Measurements from ENCODE around the gene DLX1. TPM values are rescaled to one million over a fixed set of nuclear protein-coding genes. Genes with fewer than 3 reads are reported as not detected.
"Not testable (repeated sequence)": the region's sequence is repeated elsewhere in the genome, so short reads cannot be mapped to it uniquely, and the experiment has no call there.

The DLX1 gene
- total RNA-seq, 1 experiment from 2014 or later = 0.77 TPM

DNA sequence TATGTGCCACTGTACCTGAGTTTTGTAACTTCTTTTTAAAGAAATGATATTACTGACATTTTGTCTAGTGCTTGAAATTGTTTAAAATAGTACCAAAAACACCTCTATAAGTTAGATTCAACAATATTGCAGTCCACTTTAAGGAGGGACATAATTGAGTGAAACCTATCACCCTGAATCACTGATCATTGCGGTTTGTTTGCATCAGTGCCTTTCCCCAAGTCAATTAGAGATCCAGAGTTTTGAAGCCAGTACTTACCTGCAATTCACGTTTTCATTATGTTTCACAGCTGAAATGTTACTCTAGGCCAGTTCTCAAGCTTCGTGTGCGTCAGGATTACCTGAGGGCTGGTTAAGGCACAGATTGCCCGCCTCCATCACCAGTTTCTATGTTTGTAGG lies 26.6 kb upstream of the DLX1 start:
- no peak for DNase-seq (ENCODE audit: unreplicated experiment)
- intact Hi-C loops (cut with micrococcal nuclease) = no loop called here
- no peak overlapping the region for H3K4me3 Mint-ChIP-seq (ENCODE audit: unreplicated experiment)
- CTCF ChIA-PET = interaction anchor here (1.3 kb wide), 1 partner anchor 19 kb away, joined by 3 read pairs; no protein-coding TSS in a partner anchor
- no peaks in the 10 kb centered on the region for H3K27me3 Mint-ChIP-seq (ENCODE audit: insufficient read depth, unreplicated experiment)
- H3K36me3 Mint-ChIP-seq (ENCODE audit: insufficient read depth, unreplicated experiment) = no peaks in the 10 kb centered on the region
- BruUV-seq (replicated peaks) = no TSS peak
- TF ChIP-seq, protein P1, sequence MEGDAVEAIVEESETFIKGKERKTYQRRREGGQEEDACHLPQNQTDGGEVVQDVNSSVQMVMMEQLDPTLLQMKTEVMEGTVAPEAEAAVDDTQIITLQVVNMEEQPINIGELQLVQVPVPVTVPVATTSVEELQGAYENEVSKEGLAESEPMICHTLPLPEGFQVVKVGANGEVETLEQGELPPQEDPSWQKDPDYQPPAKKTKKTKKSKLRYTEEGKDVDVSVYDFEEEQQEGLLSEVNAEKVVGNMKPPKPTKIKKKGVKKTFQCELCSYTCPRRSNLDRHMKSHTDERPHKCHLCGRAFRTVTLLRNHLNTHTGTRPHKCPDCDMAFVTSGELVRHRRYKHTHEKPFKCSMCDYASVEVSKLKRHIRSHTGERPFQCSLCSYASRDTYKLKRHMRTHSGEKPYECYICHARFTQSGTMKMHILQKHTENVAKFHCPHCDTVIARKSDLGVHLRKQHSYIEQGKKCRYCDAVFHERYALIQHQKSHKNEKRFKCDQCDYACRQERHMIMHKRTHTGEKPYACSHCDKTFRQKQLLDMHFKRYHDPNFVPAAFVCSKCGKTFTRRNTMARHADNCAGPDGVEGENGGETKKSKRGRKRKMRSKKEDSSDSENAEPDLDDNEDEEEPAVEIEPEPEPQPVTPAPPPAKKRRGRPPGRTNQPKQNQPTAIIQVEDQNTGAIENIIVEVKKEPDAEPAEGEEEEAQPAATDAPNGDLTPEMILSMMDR (IDR thresholded peaks at IDR 0.05; ENCODE audit: unreplicated experiment) = no peak
- H3K4me1 Mint-ChIP-seq (ENCODE audit: insufficient read depth, unreplicated experiment) = no peaks in the 10 kb centered on the region
- H3K9me3 Mint-ChIP-seq (ENCODE audit: unreplicated experiment) = no peaks in the 10 kb centered on the region
- H3K27ac Mint-ChIP-seq (ENCODE audit: low read depth, unreplicated experiment) = no peak overlapping the region
- POLR2A ChIA-PET = interaction anchor here (1.1 kb wide), 1 partner anchor 20 kb away, joined by 3 read pairs; no protein-coding TSS in a partner anchor

DNA sequence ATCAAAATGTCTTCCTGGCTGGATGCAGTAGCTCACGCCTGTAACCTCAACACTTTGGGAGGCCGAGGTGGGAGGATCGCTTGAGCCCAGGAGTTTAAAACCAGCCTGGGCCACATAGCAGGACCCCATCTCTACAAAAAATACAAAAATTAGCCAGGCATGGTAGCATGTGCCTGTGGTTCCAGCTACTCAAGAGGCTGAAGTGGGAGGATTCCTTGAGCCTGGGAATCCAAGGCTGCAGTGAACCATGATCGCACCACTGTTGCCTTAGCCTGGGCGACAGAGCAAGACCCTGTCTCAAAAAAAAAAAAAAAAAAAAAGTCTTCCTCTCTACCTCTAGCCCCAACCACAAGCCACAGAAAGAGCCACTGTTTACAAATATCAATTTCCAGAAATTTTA lies 25.2 kb upstream of the DLX1 start:
- DNase-seq (ENCODE audit: unreplicated experiment); H3K36me3 Mint-ChIP-seq (ENCODE audit: insufficient read depth, unreplicated experiment); H3K4me3 Mint-ChIP-seq (ENCODE audit: unreplicated experiment); H3K27me3 Mint-ChIP-seq (ENCODE audit: insufficient read depth, unreplicated experiment); H3K27ac Mint-ChIP-seq (ENCODE audit: low read depth, unreplicated experiment); BruUV-seq (replicated peaks); H3K4me1 Mint-ChIP-seq (ENCODE audit: insufficient read depth, unreplicated experiment); intact Hi-C loops (cut with micrococcal nuclease); H3K9me3 Mint-ChIP-seq (ENCODE audit: unreplicated experiment): not testable (repeated sequence)
- ChIA-PET CTCF (interaction anchor here (1.3 kb wide), 1 partner anchor 21 kb away, joined by 3 read pairs; no protein-coding TSS in a partner anchor), POLR2A (interaction anchor here (1.4 kb wide), 1 partner anchor 9 kb away, joined by 7 read pairs; no protein-coding TSS in a partner anchor)

DNA sequence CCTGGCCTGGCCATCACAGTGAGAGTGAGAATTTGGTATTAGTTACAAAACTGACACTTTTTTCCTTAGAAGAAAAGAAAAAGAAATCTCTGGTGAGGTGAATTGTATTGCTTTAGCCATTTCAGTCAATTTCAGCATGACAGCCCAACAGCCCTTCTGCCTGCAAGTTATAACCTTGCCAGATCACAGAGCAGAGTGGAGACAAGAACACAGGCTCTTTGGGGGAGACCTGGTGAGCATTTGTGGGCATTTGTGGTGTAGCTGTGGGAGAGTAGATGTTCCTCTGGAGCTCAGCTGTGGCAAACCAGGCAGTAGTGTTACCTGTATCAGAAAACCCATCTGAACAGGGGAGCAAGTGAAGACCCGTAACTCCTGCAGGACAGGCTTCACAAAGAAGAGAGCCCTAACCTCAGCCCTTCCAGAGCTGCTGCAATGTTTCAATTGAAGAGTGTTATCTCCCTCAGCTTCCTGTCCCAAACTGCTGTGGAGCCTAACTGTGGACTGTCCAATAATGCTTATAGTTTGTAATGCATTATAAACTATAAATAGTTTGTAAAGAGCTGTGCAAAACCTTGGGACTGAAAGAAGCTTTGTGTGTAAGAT lies 22.8 kb upstream of the DLX1 start:
- POLR2A ChIA-PET = interaction anchor here (0.7 to 1.0 kb wide), 3 partner anchors 19 to 62 kb away, joined by 3 read pairs; partner anchors contain the start of gene DLX1
- Mint-ChIP-seq H3K4me1 (ENCODE audit: insufficient read depth, unreplicated experiment) (peaks cover 6% of the 10 kb centered on the region), H3K4me3 (ENCODE audit: unreplicated experiment) (no peak overlapping the region), H3K9me3 (ENCODE audit: unreplicated experiment) (no peaks in the 10 kb centered on the region), H3K36me3 (ENCODE audit: insufficient read depth, unreplicated experiment) (no peaks in the 10 kb centered on the region), H3K27me3 (ENCODE audit: insufficient read depth, unreplicated experiment) (no peaks in the 10 kb centered on the region), H3K27ac (ENCODE audit: low read depth, unreplicated experiment) (no peak overlapping the region)
- DNase-seq (ENCODE audit: unreplicated experiment) = no peak
- CTCF ChIA-PET = interaction anchor here (1.3 to 1.4 kb wide), 2 partner anchors 25 to 42 kb away, joined by 3 to 5 read pairs; no protein-coding TSS in a partner anchor
- TF ChIP-seq, protein P1 (IDR thresholded peaks at IDR 0.05; ENCODE audit: unreplicated experiment) = no peak
- BruUV-seq (replicated peaks) = no TSS peak
- intact Hi-C loops (cut with micrococcal nuclease) = no loop called here

DNA sequence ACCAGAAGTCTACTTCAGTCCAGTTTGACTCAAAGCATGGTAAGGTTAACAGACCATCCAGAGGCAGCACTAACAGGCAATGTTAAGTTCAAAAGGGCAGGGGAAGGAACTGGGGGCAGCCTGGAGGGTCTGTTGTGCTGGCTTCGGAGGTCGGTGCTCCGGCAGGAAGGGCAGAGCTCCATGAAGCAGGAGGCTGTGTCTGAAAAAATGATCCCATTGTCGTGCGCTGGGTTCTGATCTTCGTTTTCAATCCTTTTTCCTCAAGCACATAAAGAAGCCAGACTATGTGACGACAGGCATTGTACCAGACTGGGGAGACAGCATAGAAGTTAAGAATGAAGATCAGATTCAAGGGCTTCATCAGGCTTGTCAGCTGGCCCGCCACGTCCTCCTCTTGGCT lies 21.9 kb upstream of the DLX1 start:
- no peak for DNase-seq (ENCODE audit: unreplicated experiment)
- Mint-ChIP-seq H3K4me3 (ENCODE audit: unreplicated experiment) (no peak overlapping the region), H3K9me3 (ENCODE audit: unreplicated experiment) (no peaks in the 10 kb centered on the region), H3K27ac (ENCODE audit: low read depth, unreplicated experiment) (no peak overlapping the region), H3K4me1 (ENCODE audit: insufficient read depth, unreplicated experiment) (peaks cover 6% of the 10 kb centered on the region), H3K27me3 (ENCODE audit: insufficient read depth, unreplicated experiment) (no peaks in the 10 kb centered on the region), H3K36me3 (ENCODE audit: insufficient read depth, unreplicated experiment) (no peaks in the 10 kb centered on the region)
- TF ChIP-seq, protein P1 (IDR thresholded peaks at IDR 0.05; ENCODE audit: unreplicated experiment) = no peak
- POLR2A ChIA-PET = interaction anchor here (0.9 to 1.0 kb wide), 2 partner anchors 22 to 63 kb away, joined by 3 read pairs; partner anchors contain the start of gene DLX1
- intact Hi-C loops (cut with micrococcal nuclease) = no loop called here
- CTCF ChIA-PET = interaction anchor here (0.6 to 1.4 kb wide), 3 partner anchors 26 to 503 kb away, joined by 3 to 5 read pairs (median 3); no protein-coding TSS in a partner anchor
- BruUV-seq (replicated peaks) = no TSS peak
